ENCODE data around the gene PLEKHA7.
"Not testable (repeated sequence)": the region's sequence is repeated elsewhere in the genome, so short reads cannot be mapped to it uniquely, and the experiment has no call there.

DNA sequence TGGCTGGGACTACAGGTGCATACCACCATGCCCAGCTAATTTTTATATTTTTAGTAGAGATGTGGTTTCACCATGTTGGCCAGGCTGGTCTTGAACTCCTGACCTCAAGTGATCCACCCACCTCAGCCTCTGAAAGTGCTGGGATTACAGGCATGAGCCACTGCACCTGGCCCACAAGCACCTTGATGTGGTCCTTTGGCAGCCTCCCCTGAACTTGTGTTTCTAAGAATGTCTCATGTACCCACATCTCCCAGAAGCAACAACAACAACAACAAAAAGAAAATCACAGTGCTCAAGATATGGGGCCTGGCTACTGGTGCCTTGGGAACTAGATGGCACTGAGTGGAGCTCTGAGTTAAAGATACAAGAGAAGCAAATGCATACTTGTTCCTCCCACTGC lies 51.6 kb downstream of the PLEKHA7 start:
- TF ChIP-seq POLR2A (IDR thresholded peaks at IDR 0.05), result not testable (repeated sequence)
- TF ChIP-seq, protein P1, sequence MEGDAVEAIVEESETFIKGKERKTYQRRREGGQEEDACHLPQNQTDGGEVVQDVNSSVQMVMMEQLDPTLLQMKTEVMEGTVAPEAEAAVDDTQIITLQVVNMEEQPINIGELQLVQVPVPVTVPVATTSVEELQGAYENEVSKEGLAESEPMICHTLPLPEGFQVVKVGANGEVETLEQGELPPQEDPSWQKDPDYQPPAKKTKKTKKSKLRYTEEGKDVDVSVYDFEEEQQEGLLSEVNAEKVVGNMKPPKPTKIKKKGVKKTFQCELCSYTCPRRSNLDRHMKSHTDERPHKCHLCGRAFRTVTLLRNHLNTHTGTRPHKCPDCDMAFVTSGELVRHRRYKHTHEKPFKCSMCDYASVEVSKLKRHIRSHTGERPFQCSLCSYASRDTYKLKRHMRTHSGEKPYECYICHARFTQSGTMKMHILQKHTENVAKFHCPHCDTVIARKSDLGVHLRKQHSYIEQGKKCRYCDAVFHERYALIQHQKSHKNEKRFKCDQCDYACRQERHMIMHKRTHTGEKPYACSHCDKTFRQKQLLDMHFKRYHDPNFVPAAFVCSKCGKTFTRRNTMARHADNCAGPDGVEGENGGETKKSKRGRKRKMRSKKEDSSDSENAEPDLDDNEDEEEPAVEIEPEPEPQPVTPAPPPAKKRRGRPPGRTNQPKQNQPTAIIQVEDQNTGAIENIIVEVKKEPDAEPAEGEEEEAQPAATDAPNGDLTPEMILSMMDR (IDR thresholded peaks at IDR 0.05 in 4 of 5, conservative IDR thresholded peaks at IDR 0.05 in 1 of 5), result not testable (repeated sequence)
